MM.1S (cell line): ENCODE data around the gene RIPOR3.

Experiments used
- EZH2 ChIP-seq: fragments of 300-600 bp; sonication (generic); optimal IDR thresholded peaks from 2 replicates; pipeline ENCODE3; 2017; ENCODE audit warnings: low read depth, mild to moderate bottlenecking, antibody characterized with exemption, low read length, mixed read lengths
- EZH2phosphoT487 ChIP-seq: fragments of 300-600 bp; sonication (generic); IDR thresholded peaks from 2 replicates; pipeline ENCODE4 v1.6.1; 2018; ENCODE audit warnings: antibody characterized with exemption, low read length
- TF ChIP-seq, protein P1 (sequence below): fragments of 300-600 bp; sonication (generic); IDR thresholded peaks from 2 replicates; pipeline ENCODE4 v1.5.1; 2016; ENCODE audit warnings: antibody characterized with exemption, low read length, mixed read lengths

DNA sequence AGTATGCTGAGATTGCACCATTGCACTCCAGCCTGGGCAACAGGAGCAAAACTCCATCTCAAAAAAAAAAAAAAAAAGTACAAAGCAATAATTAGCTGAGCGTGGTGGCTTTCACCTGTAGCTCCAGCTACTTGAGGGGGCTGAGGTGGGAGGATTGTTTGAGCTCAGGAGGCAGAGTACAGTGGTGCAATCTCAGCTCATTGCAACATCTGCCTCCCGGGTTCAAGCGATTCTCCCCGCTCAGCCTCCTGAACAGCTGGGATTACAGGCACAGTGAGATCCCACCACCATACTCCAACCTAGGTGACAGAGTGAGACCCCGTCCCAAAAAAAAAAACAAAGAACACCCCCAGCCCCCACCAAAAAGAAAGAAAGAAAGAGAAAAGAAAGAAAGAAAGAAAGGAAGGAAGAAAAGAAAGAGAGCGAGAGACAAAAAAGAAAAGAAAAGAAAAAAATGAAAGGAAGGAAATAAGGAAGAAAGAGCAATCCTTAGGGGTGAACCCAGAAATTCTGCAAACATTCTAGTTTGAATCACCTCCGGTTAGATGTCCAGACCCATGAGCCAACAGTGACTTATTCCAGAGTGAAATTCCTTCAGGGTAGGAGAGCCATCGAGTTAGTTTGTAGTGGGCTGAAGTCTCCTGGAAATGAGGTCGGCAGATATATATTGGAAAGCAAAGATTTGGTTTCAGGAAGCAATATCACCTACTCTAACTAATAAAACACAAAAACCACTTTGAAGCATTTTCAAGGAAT, 3.2 kb upstream of the RIPOR3 start:
- TF ChIP-seq, protein P1, sequence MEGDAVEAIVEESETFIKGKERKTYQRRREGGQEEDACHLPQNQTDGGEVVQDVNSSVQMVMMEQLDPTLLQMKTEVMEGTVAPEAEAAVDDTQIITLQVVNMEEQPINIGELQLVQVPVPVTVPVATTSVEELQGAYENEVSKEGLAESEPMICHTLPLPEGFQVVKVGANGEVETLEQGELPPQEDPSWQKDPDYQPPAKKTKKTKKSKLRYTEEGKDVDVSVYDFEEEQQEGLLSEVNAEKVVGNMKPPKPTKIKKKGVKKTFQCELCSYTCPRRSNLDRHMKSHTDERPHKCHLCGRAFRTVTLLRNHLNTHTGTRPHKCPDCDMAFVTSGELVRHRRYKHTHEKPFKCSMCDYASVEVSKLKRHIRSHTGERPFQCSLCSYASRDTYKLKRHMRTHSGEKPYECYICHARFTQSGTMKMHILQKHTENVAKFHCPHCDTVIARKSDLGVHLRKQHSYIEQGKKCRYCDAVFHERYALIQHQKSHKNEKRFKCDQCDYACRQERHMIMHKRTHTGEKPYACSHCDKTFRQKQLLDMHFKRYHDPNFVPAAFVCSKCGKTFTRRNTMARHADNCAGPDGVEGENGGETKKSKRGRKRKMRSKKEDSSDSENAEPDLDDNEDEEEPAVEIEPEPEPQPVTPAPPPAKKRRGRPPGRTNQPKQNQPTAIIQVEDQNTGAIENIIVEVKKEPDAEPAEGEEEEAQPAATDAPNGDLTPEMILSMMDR: no peak
- TF ChIP-seq EZH2phosphoT487: no peak
- no peak for TF ChIP-seq EZH2
